HG02759 (cell line): Measurements from ENCODE around the gene ARHGAP45.

ENCODE experiments used
- ATAC-seq: cut with Tn5 transposase; IDR thresholded peaks from one replicate; pipeline ENCODE4 v1.9.1; 2021; ENCODE audit warnings: mild to moderate bottlenecking, moderate library complexity; ENCODE audit not compliant: unreplicated experiment

The ARHGAP45 gene

DNA sequence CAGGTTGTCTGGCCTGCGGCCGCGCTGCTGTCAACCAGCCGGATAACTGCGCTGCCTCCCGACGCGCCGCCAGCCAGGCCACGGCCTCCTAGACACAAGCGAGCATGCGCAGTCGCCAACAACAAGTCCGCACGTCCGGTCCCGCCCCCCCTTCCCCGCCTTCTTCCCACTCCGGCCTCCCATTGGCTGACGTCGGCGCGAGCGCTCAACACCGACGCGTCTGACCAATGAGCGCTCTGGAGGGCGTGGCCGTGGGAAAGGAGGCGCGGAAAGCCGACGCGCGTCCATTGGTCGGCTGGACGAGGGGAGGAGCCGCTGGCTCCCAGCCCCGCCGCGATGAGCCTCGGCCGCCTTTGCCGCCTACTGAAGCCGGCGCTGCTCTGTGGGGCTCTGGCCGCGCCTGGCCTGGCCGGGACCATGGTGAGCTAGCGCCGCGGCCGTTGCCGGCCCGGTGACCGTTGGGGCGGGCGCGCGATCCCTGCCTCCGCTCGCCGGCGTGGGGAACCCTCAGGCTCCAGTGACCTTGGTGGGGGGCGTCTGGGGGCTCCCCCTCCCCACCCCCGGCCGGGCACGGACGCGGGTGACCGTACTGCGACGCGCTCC lies 36.8 kb downstream of the ARHGAP45 start, which contains the start of gene GPX4:
Gene GPX4 (plus strand): TSS at position 287 of the 603 bp plus-strand sequence. CDS start 50 bp downstream, at position 337.
- ATAC-seq: peak; percentile 72

DNA sequence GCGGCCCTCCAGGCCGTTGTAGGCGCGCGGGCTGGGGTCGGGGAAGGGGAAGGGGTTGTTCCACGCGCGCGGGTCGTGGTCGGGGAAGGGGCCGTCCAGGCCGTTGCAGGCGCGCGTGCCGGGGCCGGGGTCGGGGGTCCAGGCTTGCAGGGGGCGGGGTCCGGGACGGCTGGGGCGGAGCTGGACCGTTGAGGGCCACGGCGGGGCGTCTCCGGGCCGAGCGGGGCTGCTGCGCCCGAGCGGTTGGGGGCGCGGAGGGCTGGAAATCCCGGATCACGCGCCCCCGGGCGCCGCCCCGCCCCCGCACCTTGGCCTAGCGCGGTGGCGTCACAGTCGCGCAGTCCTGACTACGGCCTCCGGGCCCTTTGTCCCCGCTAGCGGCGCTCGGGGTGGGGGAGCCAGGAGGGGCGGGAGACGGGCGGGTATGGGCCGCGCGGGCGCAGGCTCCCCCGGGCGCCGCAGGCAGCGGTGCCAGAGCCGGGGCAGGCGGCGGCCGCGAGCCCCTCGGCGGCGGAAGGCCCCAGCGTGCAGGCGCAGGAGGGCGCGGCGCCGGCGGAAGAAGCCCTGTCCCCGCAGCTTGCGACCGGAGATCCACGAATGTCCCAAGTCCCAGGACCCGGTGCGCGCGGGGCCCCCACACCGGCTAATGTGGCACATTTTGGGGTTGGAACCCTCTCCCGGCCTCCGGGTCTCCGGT lies 37.5 kb downstream of the ARHGAP45 start:
- peak; percentile 21 for ATAC-seq

DNA sequence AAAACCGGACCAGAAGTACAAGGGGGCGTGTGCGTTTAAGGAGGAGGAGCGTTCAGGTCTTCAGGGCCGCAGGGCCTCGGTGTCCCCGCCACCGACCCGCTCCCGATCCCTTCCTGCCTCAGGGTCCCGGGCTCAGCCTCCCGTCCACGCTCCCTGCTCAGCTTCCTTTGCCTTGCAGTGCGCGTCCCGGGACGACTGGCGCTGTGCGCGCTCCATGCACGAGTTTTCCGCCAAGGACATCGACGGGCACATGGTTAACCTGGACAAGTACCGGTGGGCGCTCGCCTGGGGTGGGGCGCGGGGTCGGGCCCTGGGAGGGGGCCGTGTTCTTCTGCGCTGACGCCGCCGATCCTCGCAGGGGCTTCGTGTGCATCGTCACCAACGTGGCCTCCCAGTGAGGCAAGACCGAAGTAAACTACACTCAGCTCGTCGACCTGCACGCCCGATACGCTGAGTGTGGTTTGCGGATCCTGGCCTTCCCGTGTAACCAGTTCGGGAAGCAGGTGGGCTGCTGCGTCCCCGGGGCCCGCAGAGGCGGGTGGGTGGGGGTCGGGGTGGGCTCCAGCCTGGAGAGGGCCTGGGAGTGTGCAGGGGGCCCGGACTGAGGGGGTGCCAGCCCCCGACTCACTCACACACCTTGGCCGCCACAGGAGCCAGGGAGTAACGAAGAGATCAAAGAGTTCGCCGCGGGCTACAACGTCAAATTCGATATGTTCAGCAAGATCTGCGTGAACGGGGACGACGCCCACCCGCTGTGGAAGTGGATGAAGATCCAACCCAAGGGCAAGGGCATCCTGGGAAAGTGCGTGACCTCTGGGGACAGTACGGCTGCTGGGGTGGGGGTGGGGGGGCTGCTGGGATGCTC lies 38.3 kb downstream of the ARHGAP45 start:
- ATAC-seq: no peak

DNA sequence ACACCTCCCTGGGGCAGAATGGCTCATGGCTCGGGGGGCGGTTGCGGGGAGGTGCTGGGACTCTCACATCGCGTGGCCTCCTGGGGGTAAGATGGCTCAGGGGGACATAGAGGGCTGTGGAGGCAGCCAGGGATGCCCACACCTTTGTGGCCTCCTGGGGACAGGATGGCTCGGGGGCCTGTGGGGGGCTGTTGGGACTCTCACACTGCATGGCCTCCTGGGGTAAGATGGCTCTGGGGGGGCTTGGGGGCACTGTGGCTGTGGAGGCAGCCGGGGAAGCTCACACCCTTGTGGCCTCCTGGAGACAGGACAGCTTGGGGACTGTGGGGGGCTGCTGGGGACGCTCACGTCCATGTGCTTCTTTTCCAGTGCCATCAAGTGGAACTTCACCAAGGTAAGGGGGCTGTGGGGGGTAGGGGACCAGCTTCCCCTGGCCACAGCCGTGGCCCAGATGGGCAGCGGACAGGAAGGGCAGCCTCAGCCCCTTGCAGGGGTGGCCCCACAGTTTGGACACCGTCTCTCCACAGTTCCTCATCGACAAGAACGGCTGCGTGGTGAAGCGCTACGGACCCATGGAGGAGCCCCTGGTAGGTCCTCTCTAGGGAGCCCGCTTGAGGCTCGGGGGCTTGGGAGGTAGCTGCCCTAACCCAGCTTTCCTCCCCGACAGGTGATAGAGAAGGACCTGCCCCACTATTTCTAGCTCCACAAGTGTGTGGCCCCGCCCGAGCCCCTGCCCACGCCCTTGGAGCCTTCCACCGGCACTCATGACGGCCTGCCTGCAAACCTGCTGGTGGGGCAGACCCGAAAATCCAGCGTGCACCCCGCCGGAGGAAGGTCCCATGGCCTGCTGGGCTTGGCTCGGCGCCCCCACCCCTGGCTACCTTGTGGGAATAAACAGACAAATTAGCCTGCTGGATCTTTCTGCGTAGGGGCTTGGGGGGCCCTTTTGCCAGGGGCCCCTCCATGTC lies 39.2 kb downstream of the ARHGAP45 start:
- no peak for ATAC-seq

DNA sequence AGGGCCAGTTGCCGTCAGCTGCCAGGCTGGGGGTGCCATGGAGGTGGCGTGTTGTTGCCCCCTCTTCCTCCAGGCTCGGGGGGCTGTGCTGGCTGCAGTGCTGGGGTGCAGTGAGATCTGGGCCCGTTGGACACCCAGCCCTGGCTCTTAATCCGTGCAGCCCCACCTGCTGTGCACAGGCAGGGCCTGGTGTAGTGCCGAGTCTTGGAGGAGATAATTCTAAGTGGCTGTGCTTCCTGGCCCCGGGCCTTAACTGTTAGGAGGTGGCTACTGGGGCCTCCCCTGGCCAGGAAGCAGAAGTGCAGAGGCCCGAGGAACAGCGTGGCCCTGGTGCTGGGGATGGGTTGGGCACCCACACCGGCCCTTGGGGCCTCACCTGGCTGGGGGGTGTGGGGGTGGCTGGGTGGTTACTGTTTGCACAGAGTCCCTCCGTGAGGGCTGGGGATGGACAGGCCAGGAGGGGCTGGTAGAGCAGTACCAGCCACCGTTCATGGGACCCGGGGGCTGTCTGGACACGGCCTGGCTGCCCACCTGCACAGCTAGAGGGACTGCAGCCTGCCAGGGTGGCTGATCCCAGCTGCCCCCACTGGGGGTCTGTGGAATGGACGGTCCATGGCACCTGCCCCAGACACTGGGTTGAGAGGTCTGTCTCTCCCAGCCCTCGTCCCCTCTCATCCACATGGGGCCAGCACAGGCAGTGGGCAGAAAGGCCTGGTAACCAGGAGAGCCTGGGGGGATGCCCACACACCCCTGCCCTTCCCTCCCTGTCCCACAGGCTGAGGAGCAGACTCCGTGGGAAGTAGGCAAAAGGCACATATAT lies 40.1 kb downstream of the ARHGAP45 start:
- ATAC-seq: no peak

DNA sequence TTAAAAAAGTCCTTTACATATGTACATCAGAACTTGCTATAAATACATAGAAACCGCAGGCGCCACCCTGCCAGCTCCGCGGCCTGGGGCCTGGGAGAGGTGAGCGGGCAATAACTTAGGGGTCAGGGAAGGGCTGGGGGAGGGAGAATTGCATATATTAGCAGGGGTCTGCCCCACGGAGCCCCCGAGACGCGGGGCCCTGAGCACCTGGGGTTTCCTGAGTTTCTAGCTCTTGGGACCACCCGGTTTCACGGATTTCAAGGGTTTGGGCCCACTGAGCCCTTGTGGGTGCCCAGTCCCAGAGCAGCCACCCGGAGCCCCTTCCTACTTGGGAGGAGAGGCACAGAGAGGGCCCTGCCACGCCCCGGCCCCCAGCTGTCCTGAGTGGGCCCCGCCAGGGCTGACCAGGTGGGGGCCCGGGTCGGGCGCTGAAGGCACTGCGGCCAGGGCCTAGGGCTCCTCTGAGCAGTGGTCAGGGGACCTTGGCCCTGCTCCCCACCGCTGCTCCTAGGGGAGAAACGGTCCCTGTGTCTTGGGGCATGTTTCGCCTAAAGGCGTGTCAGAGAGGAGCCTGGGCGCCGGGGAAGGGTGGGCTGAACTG lies 40.8 kb downstream of the ARHGAP45 start:
- no peak for ATAC-seq

DNA sequence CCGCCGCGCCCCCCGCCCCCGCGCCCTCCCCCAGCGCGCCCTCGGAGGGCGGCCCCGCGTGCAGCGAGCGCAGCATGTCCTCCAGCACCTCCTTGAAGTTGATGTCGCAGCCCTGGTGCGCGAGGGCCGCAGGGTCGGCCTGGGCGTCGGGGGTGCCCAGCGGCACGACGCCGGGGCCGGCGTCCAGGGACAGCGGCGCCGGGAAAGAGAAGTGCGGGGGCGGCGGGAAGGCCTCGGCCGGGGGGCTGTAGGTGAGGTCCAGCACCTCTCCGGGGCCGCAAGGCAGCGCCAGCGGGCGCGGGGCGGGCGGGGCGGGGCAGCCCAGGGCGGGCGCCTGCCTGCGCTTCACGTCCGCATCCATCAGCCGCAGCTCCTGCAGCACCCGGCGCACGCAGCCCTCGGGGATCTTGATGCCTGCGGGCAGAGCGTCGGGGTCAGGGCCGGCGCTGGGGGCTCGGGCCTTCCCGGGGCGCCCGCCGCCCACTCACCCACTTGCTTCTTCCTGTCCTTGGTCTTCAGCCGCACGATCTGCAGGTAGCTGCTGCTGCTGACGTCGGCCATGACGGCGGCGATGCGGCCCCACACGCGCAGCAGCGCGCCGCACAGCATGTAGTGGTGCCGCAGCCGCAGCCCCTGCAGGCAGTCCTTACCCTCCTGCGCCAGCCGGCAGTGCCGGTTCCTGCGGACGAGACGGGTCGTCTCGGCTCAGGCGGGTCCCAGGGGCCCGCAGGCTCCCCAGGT lies 41.5 kb downstream of the ARHGAP45 start:
- no peak for ATAC-seq

DNA sequence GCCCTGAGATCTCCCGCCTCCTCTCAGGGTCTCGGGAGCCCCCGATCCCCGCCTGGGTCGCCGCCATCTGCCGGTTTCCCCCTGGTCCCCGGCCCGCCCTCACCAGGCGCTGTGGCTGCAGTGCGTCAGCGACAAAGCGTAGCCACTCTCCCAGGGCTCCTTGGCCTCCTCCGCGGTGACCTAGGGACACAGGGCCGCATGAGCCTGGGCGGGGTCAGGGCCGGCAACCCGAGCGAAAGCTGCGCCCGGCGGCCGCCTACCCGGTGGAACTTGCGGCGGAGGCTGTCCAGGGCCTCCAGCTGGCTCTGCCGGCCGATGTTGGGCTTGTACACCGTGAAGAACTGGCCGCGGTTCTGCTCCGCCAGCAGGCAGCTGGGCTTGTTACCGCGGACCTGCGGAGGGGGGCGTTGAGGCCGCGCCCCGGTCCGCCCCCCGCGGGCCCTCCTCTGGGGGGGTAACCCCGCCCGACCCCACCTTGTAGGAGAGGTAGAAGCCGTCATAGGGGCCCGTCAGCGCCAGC lies 42.1 kb downstream of the ARHGAP45 start:
- ATAC-seq: no peak

DNA sequence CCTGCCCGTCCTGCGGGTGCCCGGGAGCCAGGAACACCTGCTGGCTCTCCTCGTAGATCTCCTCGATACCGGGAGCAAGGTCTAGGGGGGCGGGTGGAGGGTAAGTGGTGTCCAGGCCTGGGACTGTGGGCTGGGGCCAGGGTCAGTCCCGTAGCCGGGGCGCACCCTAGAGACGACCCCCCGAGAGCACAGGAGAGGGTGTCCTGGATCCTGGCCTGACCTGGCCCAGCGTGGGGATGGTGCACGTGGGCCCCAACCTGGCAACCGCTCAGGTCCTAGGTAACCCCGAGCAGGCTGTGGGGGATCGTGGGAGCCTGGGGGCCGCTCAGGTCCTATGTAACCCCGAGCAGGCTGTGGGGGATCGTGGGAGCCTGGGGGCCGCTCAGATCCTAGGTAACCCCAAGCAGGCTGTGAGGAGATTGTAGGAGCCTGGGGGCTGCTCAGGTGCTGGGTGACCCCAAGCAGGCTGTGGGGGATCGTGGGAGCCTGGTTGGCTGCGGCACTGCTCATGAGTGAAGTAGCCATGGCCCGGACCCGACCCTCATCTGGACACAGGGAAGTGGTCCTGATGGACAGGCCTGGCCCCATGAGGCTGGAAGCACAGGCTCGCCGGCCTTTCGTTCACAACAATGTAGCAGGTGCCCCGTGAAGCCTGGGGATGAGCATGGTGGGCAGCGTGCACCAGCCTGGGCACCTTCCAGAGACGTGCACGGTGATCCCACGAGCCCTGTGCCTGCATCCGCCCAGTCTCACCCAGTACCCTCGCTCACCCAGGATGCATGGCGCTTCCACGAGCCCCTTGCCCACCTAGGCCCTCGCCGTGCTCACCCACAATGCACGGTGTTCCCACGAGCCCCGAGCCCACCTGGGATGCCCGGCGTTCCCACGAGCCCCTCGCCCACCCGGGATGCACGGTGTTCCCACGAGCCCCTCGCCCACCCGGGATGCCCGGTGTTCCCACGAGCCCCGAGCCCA lies 43.0 kb downstream of the ARHGAP45 start:
- ATAC-seq: no peak

DNA sequence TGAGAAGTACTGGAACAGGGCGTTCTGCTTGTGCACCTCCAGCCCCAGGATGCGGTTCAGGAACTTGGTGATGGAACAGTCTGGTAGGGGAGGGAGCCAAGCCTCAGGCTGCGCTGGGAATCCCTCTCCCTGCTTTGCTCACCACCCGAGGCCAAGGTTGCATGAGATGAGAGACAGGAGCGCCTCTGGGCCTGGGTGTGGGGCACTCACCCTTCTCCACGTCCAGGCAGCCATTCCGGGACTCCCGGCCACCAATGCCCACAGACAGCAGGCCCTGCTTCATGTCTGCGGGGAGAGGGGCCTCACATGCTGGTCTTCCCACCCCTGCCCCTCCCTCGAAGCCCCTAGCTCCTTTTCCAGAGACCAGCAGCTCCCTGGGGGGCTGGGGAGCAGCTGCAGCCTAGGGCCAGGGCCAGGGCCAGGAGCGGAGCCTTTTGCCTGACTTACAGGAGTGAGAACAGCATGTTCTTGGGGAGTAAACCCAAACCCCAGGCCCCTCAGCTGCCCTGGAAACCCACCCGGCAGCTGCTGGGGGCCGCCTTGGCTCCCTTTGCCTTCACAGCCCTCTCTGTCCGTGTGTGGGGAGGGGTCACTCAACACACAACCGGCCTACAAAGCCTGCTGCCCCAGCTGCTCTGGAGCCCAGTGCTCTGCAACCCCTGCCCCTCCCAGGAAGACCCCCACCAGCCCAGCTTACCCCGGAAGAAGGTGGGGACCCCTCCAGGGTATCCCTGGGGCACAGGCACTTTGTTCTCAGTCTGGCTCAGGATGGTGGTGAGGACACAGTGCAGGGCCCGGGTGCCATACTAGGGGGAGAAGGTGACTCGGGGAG lies 44.1 kb downstream of the ARHGAP45 start:
- ATAC-seq: no peak

DNA sequence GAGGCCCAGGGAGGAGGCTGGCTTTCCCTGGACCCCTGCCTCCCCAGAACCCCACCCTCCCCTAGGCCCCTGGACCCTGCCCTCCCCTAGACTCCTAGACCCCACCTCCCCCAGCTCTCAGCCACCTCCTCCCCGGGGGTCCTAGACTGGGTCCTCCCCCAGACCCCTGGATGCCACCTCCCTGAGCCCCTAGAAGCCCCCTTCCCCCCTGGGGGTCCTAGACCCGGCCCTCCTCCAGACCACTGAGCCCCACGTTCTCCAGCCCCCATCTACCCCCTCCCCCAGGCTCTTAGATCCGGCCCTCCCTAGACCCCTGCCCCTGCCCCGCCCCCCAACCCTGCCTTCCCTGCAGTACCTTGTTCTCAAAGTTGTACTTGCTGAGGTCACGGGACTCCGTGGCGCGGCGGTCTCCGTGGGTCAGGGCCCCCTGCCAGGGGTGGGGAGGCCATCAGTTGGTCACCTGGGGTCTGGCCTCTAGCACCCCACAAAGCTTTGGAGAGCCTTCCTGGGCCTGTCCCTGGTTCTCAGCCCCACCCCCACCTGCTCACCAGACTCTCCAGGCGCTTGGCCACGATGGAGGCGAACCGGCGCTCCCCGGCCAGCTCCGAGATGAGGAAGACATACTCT lies 44.8 kb downstream of the ARHGAP45 start:
- no peak for ATAC-seq

DNA sequence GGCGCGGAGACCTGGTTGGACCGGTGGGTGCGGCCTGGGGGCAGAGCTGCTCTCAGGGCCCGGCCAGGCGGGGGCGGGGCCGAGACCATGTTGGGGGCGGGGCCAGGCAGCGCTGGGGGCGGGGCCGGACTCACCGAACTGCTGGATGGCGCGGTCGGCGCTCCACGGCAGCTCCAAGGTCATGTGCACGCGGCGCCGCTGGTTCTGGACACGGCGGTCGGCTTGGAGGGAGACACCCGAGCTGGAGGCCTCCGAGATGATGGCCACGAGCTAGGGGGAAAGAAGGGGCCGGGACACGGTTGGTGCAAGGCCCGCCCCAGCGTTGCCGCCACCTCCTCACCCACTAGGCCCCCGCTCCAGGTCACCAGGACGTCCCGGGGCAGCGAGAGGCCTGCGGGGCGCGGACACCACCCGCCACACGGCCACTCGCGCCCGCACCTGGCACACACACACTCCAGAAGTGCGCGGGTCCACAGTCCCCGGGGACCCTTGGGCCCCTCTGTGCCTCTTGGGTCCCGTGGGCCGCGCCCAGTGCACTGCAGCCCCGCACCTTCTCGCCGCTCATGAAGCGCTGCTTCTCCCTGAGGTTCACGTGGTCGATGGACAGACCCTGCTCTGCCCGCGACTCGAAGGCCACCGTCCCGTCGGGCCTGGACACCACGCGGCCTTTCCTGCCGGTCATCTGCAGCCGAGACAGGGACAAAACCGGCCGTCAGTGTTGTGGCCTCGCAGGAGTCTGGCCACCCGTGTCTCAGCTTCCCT lies 45.5 kb downstream of the ARHGAP45 start:
- no peak for ATAC-seq

DNA sequence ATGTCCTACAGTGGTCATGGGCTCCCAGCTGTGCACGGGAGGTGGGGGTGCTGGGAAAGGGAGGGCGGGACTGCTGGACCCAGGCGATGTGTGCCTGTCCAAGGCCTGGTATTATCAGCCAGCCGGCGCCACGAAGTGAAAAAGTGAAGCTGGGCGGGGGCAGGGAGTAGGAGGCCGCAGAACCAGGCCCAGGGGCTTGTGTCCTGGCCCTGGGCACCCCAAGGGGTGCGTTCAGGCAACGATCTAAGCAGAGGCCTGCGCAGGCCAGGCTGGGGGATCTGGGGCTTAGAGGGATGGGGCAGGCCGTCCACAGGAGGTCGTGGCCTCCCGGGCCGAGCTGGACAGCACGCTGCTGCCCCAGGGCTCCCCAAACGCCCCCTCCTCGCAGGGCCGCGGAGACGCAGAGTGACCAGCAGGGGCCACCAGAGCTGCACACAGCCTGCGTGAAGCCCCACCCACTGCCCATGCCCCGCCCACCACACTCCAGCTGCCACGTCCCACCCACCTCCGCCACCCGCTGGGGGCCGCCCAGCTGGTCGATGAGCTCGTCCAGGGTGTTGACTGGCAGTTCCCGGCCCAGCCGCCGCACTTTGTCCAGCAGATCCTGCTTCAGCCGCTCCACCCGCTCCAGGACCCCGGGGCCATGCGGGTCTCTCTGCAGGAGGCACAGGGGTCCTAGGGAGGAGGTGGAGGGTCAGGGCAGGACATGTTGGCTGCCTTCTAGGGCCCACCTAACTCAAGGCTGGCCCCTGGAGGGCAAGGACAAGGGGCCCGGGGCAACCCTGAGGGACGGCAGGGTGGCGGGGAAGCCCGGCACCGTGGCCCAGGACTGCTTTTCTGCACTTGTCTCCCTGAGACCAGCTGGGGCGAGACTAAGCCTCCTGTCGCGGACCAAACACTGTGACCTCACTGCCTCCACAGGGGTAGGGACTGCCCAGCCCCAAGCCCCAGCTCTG lies 46.3 kb downstream of the ARHGAP45 start:
- ATAC-seq: peak; percentile 58

DNA sequence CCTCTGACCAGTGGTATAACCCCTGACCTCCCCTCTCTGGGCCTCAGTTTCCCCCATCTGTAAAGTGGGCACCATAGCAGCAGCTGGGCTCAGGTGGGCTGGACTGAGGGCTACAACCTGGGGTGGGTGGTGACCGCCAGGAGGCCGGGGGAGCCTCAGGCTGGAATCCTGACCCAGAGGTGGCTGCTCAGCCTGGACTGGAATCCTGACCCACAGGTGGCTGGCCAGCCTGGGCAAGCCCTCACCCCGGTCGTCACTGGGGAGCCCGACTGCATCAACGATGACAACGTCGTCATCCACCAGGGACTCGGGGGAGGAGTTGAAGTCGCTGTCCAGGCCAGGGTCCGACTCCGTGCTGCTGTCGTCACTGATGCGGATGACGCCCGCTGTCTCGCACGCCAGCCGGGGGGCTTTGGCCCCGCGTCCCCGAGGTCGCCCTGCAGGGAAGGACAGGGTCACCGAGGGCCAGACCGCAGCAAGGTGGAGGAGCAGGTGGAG lies 47.1 kb downstream of the ARHGAP45 start:
- no peak for ATAC-seq
